ENCODE data around the gene ANKRD24. TPM values are rescaled to one million over a fixed set of nuclear protein-coding genes. Genes with fewer than 3 reads are reported as not detected.

ANKRD24 gene
- total and polyA plus RNA-seq, 2 of the 13 experiments (the other 11 are each of a cell fraction or from before 2014, with no cell fraction given): 0.13 to 0.24 TPM

DNA sequence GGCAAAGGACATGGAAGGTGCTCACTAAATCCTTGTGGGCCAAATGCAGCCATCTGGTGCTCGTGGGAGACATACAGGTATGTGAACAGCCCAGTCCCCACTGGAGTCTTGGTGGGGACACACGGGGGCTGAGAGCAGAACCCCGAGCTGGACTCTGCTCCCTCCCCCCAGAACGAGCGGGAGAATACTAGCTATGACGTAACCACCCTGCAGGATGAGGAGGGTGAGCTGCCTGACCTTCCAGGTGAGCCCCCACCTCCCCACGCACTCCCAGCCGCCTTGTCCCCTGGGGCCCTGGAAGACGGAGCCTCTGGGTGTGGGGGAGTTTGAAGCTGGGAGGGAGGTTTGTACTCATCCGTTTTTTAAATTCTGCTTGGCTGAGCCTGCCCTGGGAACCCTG is 33.3 kb downstream of the ANKRD24 start (continued):
- TF ChIP-seq ZNF83 (CRISPR knock-in tag; IDR thresholded peaks at IDR 0.05; ENCODE audit: borderline replicate concordance): no peak

GRCh38 chr19:4216846-4217245 is 34.4 kb downstream of the ANKRD24 start:
- H3K79me2 ChIP-seq (ENCODE audit: insufficient read depth, low read length): no peaks in the 10 kb centered on the region
- H3K36me3 ChIP-seq (replicated peaks in 1 of 2; ENCODE audit: control insufficient read depth in 1 of 2, insufficient read depth in 2 of 2, low read length in 2 of 2): no peaks in the 10 kb centered on the region
- no peak overlapping the region for H3K4me3 ChIP-seq (replicated peaks in 1 of 3; ENCODE audit: insufficient read depth in 1 of 3, low read depth in 2 of 3, low read length in 3 of 3)
- FAIRE-seq: no peak
- intact Hi-C loops (cut with micrococcal nuclease; ENCODE audit: unreplicated experiment) (no loop called here), in situ Hi-C loops (cut with HindIII; ENCODE audit: extremely low pct_ligation_motif_present, low pct_unique_long_range_greater_than_20kb) (loop anchor here (25.0 kb wide), 1 partner anchor 355 kb away; the partner anchor contains the start of gene ZFR2)
- ChIA-PET POLR2A (no interaction called here), CTCF (ENCODE audit: low intra/inter-chr PET ratio, low total read pairs) (no interaction called here)
- no peak overlapping the region for H2AFZ ChIP-seq (ENCODE audit: low read length)
- no peak for DNase-seq (ENCODE audit: low spot score)
- no TSS peak for BruUV-seq (replicated peaks)
- H3K27ac ChIP-seq (ENCODE audit: extremely low read length, insufficient read depth, low read length): no peak overlapping the region
- ATAC-seq: no peak
- H4K20me1 ChIP-seq (ENCODE audit: insufficient read depth, low read length): no peaks in the 10 kb centered on the region
- H3K27me3 ChIP-seq (ENCODE audit: control insufficient read depth in 1 of 2, insufficient read depth in 2 of 2, low read length in 2 of 2): peaks cover 0 to 19% of the 10 kb centered on the region in 2 experiments; a peak in 4 of 5 replicates
- 31% methylated on average over 6 of the region's 6 CpGs for WGBS (ENCODE audit: low lambda C conversion rate)
- peaks cover 34% of the 10 kb centered on the region for H3K4me1 ChIP-seq (ENCODE audit: insufficient read depth, low read length)
- H3K9me3 ChIP-seq (ENCODE audit: low read length): no peaks in the 10 kb centered on the region
- H3K9ac ChIP-seq (ENCODE audit: insufficient read depth, low read depth, low read length): no peak overlapping the region
- no peak overlapping the region for H3K4me2 ChIP-seq (ENCODE audit: low read depth, low read length)
- no peak for TF ChIP-seq THRA (CRISPR knock-in tag; IDR thresholded peaks at IDR 0.05; ENCODE audit: borderline replicate concordance)
- no peak for TF ChIP-seq MYPOP (CRISPR knock-in tag; IDR thresholded peaks at IDR 0.05)
- TF ChIP-seq, protein P1, sequence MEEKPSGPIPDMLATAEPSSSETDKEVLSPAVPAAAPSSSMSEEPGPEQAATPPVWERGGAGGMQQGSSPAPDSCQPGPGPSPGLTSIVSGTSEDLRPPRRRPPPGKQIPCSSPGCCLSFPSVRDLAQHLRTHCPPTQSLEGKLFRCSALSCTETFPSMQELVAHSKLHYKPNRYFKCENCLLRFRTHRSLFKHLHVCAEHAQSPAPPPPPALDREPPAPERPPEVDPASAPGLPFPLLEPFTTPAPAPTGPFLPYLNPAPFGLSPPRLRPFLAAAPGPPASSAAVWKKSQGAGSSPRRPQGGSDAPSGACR (CRISPR knock-in tag; IDR thresholded peaks at IDR 0.05): no peak
- no peak for TF ChIP-seq CBX1 (IDR thresholded peaks at IDR 0.05; ENCODE audit: low read depth)
- TF ChIP-seq ARID2 (CRISPR knock-in tag; IDR thresholded peaks at IDR 0.05; ENCODE audit: borderline replicate concordance): no peak
- no peak for TF ChIP-seq MTF2 (CRISPR knock-in tag; IDR thresholded peaks at IDR 0.05; ENCODE audit: borderline replicate concordance)
- TF ChIP-seq ZFP91 (CRISPR knock-in tag; IDR thresholded peaks at IDR 0.05; ENCODE audit: borderline replicate concordance): no peak
- TF ChIP-seq ZNF549 (CRISPR knock-in tag; IDR thresholded peaks at IDR 0.05): no peak
- TF ChIP-seq ZBTB34 (CRISPR knock-in tag; IDR thresholded peaks at IDR 0.05): no peak
- TF ChIP-seq, protein P2, sequence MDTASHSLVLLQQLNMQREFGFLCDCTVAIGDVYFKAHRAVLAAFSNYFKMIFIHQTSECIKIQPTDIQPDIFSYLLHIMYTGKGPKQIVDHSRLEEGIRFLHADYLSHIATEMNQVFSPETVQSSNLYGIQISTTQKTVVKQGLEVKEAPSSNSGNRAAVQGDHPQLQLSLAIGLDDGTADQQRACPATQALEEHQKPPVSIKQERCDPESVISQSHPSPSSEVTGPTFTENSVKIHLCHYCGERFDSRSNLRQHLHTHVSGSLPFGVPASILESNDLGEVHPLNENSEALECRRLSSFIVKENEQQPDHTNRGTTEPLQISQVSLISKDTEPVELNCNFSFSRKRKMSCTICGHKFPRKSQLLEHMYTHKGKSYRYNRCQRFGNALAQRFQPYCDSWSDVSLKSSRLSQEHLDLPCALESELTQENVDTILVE (CRISPR knock-in tag; IDR thresholded peaks at IDR 0.05): no peak
- no peak for TF ChIP-seq SPEN (CRISPR knock-in tag; IDR thresholded peaks at IDR 0.05; ENCODE audit: low read depth)
- TF ChIP-seq, protein P3, sequence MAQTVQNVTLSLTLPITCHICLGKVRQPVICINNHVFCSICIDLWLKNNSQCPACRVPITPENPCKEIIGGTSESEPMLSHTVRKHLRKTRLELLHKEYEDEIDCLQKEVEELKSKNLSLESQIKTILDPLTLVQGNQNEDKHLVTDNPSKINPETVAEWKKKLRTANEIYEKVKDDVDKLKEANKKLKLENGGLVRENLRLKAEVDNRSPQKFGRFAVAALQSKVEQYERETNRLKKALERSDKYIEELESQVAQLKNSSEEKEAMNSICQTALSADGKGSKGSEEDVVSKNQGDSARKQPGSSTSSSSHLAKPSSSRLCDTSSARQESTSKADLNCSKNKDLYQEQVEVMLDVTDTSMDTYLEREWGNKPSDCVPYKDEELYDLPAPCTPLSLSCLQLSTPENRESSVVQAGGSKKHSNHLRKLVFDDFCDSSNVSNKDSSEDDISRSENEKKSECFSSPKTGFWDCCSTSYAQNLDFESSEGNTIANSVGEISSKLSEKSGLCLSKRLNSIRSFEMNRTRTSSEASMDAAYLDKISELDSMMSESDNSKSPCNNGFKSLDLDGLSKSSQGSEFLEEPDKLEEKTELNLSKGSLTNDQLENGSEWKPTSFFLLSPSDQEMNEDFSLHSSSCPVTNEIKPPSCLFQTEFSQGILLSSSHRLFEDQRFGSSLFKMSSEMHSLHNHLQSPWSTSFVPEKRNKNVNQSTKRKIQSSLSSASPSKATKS (CRISPR knock-in tag; IDR thresholded peaks at IDR 0.05): no peak
